T-cell (primary cell): ENCODE measurements around the gene VMP1. TPM values are rescaled to one million over a fixed set of nuclear protein-coding genes. Genes with fewer than 3 reads are reported as not detected.
A peak's percentile ranks its signal among the peaks of the same experiment; 100 is the strongest.
"Not testable (repeated sequence)": the region's sequence is repeated elsewhere in the genome, so short reads cannot be mapped to it uniquely, and the experiment has no call there.

Experiments used
- ATAC-seq, 4 experiments: fragments of 200-7000 bp in 3 of 4; fragments of 150-1000 bp in 1 of 4; cut with Tn5 transposase; replicated peaks in 1 of 4; 1 replicate in 3 of 4; 2 replicates in 1 of 4; pipeline ENCODE4 v1.10.0; 2021; ENCODE audit warnings: moderate library complexity in 3 of 4, mild to moderate bottlenecking in 2 of 4, moderate number of reproducible peaks in 1 of 4
- CTCF ChIA-PET, 2 donors: fragments of 300-600 bp; sonication (Branson Sonifier 250); formaldehyde crosslinking; loops; one replicate each; lab custom pipeline; 2022; ENCODE audit warnings: antibody characterized with exemption in 2 of 2; lab: Charles Lee
- POLR2A ChIA-PET, 2 donors: fragments of 300-600 bp; sonication (Branson Sonifier 250); formaldehyde crosslinking; loops; one replicate each; lab custom pipeline; 2022; ENCODE audit warnings: antibody characterized with exemption in 2 of 2; lab: Charles Lee
- DNase-seq, 35 experiments: peaks; one replicate each; pipeline versions ENCODE4 v3.0.0 to v3.0.0-alpha.2; 2013 to 2023
- H3K27ac ChIP-seq: one replicate; pipeline ENCODE4 v1.5.1; 2013; ENCODE audit warnings: low read length
- H3K27me3 ChIP-seq, 2 experiments: replicated peaks in 1 of 2; 1 replicate in 1 of 2; 2 replicates in 1 of 2; pipeline versions ENCODE4 v1.6.1 to v1.7.0; 2013; ENCODE audit warnings: low read length in 1 of 2, mixed read lengths in 1 of 2; ENCODE audit not compliant: control insufficient read depth in 2 of 2, insufficient read depth in 2 of 2; ENCODE audit errors: extremely low read depth in 1 of 2
- H3K36me3 ChIP-seq, 2 donors: 1 replicate in 1 of 2; 2 replicates in 1 of 2; pipeline versions ENCODE4 v1.6.1 to v1.7.0; 2013; ENCODE audit warnings: low read length in 1 of 2; ENCODE audit not compliant: control insufficient read depth in 2 of 2, insufficient read depth in 1 of 2; ENCODE audit errors: extremely low read depth in 1 of 2
- H3K4me1 ChIP-seq, 2 experiments: 1 replicate in 1 of 2; 2 replicates in 1 of 2; pipeline versions ENCODE4 v1.6.1 to v1.7.0; 2013; ENCODE audit warnings: low read length in 2 of 2, mixed read lengths in 1 of 2; ENCODE audit not compliant: insufficient read depth in 2 of 2, control insufficient read depth in 1 of 2; ENCODE audit errors: extremely low read depth in 1 of 2
- H3K4me3 ChIP-seq, 2 donors: 1 replicate in 1 of 2; 2 replicates in 1 of 2; pipeline versions ENCODE4 v1.5.1 to v1.7.0; 2013; ENCODE audit warnings: mild to moderate bottlenecking in 2 of 2, low read length in 1 of 2, moderate library complexity in 1 of 2; ENCODE audit not compliant: control insufficient read depth in 1 of 2; ENCODE audit errors: extremely low read depth in 1 of 2
- H3K9me3 ChIP-seq: 2 replicates; pipeline ENCODE4 v1.7.0; 2013
- H3K27ac Mint-ChIP-seq, 2 donors: one replicate each; pipeline ENCODE4 v1.8.0; 2020 to 2021; ENCODE audit warnings: mild to moderate bottlenecking in 2 of 2, mixed read lengths in 2 of 2
- H3K27me3 Mint-ChIP-seq, 2 donors: one replicate each; pipeline ENCODE4 v1.8.0; 2021 to 2022; ENCODE audit warnings: mixed read lengths in 2 of 2
- H3K36me3 Mint-ChIP-seq: one replicate; pipeline ENCODE4 v1.8.0; 2021; ENCODE audit warnings: mixed read lengths
- H3K4me1 Mint-ChIP-seq, 3 donors: one replicate each; pipeline ENCODE4 v1.8.0; 2020 to 2022; ENCODE audit warnings: mixed read lengths in 3 of 3, mild to moderate bottlenecking in 1 of 3
- H3K4me3 Mint-ChIP-seq, 3 donors: one replicate each; pipeline ENCODE4 v1.8.0; 2020 to 2022; ENCODE audit warnings: mild to moderate bottlenecking in 3 of 3, mixed read lengths in 3 of 3, moderate library complexity in 3 of 3
- H3K9me3 Mint-ChIP-seq, 3 donors: one replicate each; pipeline ENCODE4 v1.8.0; 2020 to 2022; ENCODE audit warnings: mixed read lengths in 3 of 3
- WGBS: methylation state at CpG from one replicate; pipeline ENCODE4 v1.1.5; 2013; ENCODE audit warnings: missing lambda C conversion rate; ENCODE audit not compliant: insufficient coverage; 5-methylcytosine and 5-hydroxymethylcytosine counted together
- total RNA-seq, 35 experiments: library from RNA in 6 of 35; stranded (reverse) in 6 of 35; fragments of 120-200 nt in 1 of 35; gene quantifications; one replicate each; pipeline versions ENCODE4 v1.2.1 to v1.2.4 and lab custom pipeline; 2013 to 2026

VMP1 gene
- total RNA-seq, 5 donors from 2014 or later (not counting 1 experiment from before 2014, with no cell fraction given): 93.7 to 104 (median 97.6) TPM

DNA sequence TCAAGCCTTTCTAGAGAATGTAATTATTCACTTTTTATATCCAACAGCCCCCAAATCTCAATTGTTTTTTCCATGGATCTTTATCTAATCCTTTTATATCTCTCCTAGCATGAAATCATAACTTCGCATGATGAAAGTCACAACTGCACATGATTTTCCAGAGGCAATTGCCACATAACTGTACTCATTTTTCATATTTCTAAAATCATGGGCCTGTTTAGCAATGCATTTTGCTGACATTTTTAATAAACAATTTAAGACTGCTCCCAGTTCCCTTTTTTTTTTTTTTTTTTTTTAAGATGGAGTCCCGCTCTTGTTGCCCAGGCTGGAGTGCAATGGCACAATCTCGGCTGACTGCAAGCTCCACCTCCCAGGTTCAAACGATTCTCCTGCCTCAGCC lies 83.5 kb downstream of the VMP1 start:
- DNase-seq: no peak
- H3K27ac ChIP-seq: no peak overlapping the region

GRCh38 chr17:59791603-59792457 lies 84.4 kb downstream of the VMP1 start:
- no peaks in the 10 kb centered on the region for H3K9me3 ChIP-seq
- no peak overlapping the region for H3K27ac ChIP-seq
- Mint-ChIP-seq H3K36me3 (peaks cover 16% of the 10 kb centered on the region), H3K27ac (peak overlapping the region in 1 of 2 donors; percentile 57), H3K4me3 (no peak overlapping the region), H3K4me1 (peaks cover 14 to 28% (median 25%) of the 10 kb centered on the region in 3 donors), H3K27me3 (no peaks in the 10 kb centered on the region), H3K9me3 (no peaks in the 10 kb centered on the region)
- no peak for ATAC-seq
- 80% methylated on average over 1 of the region's 7 CpGs for WGBS
- H3K27me3 ChIP-seq: no peaks in the 10 kb centered on the region
- peaks cover 7 to 18% of the 10 kb centered on the region in 2 experiments for H3K4me1 ChIP-seq
- no peak overlapping the region for H3K4me3 ChIP-seq
- no peak for DNase-seq
- H3K36me3 ChIP-seq: peaks cover 0 to 4% of the 10 kb centered on the region in 2 donors
- POLR2A ChIA-PET: no interaction called here
- CTCF ChIA-PET: interaction anchor here (0.5 to 1.2 kb wide), 3 partner anchors 38 to 76 kb away, joined by 4 to 5 read pairs (median 5); no protein-coding TSS in a partner anchor

More for the DNA sequence above, 83.5 kb downstream of the VMP1 start:
- Histone ChIP-seq H3K27me3 (no peaks in the 10 kb centered on the region), H3K36me3 (peaks cover 0 to 4% of the 10 kb centered on the region in 2 donors), H3K4me1 (peaks cover 11 to 18% of the 10 kb centered on the region in 2 experiments), H3K4me3 (no peak overlapping the region), H3K9me3 (no peaks in the 10 kb centered on the region)
- peak overlapping the region; percentile 51 to 66 for H3K27ac Mint-ChIP-seq
- WGBS: 88% methylated on average over 1 of the region's 4 CpGs
- POLR2A ChIA-PET: interaction anchor here (0.5 to 0.7 kb wide), 2 partner anchors 27 to 71 kb away, joined by 3 to 14 read pairs; no protein-coding TSS in a partner anchor
- no peaks in the 10 kb centered on the region for H3K27me3 Mint-ChIP-seq
- H3K36me3 Mint-ChIP-seq: peaks cover 12% of the 10 kb centered on the region
- no peak overlapping the region for H3K4me3 Mint-ChIP-seq
- no peaks in the 10 kb centered on the region for H3K9me3 Mint-ChIP-seq
- H3K4me1 Mint-ChIP-seq: peaks cover 21 to 34% (median 33%) of the 10 kb centered on the region in 3 donors
- ATAC-seq: no peak
- CTCF ChIA-PET: interaction anchor here (0.6 to 1.2 kb wide), 3 partner anchors 37 to 64 kb away, joined by 3 to 5 read pairs (median 5); no protein-coding TSS in a partner anchor

- peaks cover 2 to 15% of the 10 kb centered on the region in 2 experiments for H3K4me1 ChIP-seq
- H3K36me3 ChIP-seq, CTCF ChIA-PET, H3K9me3 ChIP-seq, H3K4me3 ChIP-seq, H3K27me3 ChIP-seq, DNase-seq, H3K4me3 Mint-ChIP-seq, POLR2A ChIA-PET, H3K9me3 Mint-ChIP-seq, H3K27ac ChIP-seq, ATAC-seq, H3K27me3 Mint-ChIP-seq: not testable (repeated sequence)
- 100% methylated on average over 3 of the region's 10 CpGs for WGBS
- peaks cover 7 to 22% (median 19%) of the 10 kb centered on the region in 3 donors for H3K4me1 Mint-ChIP-seq
- peaks cover 16% of the 10 kb centered on the region for H3K36me3 Mint-ChIP-seq
- H3K27ac Mint-ChIP-seq: peak overlapping the region in 1 of 2 donors; percentile 55
Observed at GRCh38 chr17:59792458-59792823, 85.0 kb downstream of the VMP1 start.

- Histone ChIP-seq H3K36me3 (peaks cover 0 to 4% of the 10 kb centered on the region in 2 donors), H3K4me1 (peaks cover 0 to 12% of the 10 kb centered on the region in 2 experiments), H3K27me3 (no peaks in the 10 kb centered on the region), H3K9me3 (no peaks in the 10 kb centered on the region), H3K27ac (no peak overlapping the region), H3K4me3 (no peak overlapping the region)
- H3K4me3 Mint-ChIP-seq: no peak overlapping the region
- no peak for ATAC-seq
- no CpG with 5 or more reads among the region's 6 CpGs for WGBS
- ChIA-PET POLR2A (interaction anchor here in 1 of 2 donors (0.5 kb wide), 1 partner anchor 42 kb away, joined by 4 read pairs; no protein-coding TSS in a partner anchor), CTCF (interaction anchor here in 1 of 2 donors (0.7 kb wide), 1 partner anchor 104 kb away, joined by 3 read pairs; no protein-coding TSS in a partner anchor)
- H3K4me1 Mint-ChIP-seq: peaks cover 7 to 23% (median 18%) of the 10 kb centered on the region in 3 donors
- no peaks in the 10 kb centered on the region for H3K9me3 Mint-ChIP-seq
- H3K27me3 Mint-ChIP-seq: no peaks in the 10 kb centered on the region
- H3K27ac Mint-ChIP-seq: no peak overlapping the region
- H3K36me3 Mint-ChIP-seq: peaks cover 16% of the 10 kb centered on the region
- DNase-seq: no peak
Observed at GRCh38 chr17:59793205-59793604, 85.8 kb downstream of the VMP1 start.

DNA sequence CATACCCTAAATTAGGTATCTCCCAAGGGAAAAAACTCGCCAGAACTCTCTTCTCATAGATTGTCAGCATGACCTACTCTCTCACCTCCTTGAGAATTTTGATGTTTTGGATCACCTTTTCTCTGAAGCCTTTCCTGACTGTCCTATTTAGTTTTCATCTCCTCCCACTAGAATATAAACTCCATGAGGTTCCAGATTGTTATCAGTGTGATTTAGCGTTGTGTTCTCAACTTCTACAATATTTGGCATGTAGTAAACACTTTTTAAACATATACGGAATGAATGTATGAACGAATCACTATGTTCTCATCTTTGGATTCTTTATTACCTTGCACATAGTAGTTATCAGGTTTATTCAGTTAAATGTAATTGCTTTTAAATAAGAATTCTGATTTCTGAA lies 88.7 kb downstream of the VMP1 start:
- 100% methylated on average over 1 of the region's 4 CpGs for WGBS
- H3K27me3 Mint-ChIP-seq: no peaks in the 10 kb centered on the region
- ChIA-PET CTCF (no interaction called here), POLR2A (no interaction called here)
- DNase-seq: no peak
- peaks cover 0 to 16% (median 10%) of the 10 kb centered on the region in 3 donors for H3K4me1 Mint-ChIP-seq
- Histone ChIP-seq H3K27ac (no peak overlapping the region), H3K36me3 (no peaks in the 10 kb centered on the region), H3K4me1 (peaks cover 0 to 3% of the 10 kb centered on the region in 2 experiments), H3K4me3 (no peak overlapping the region), H3K9me3 (no peaks in the 10 kb centered on the region), H3K27me3 (no peaks in the 10 kb centered on the region)
- no peak overlapping the region for H3K4me3 Mint-ChIP-seq
- peaks cover 13% of the 10 kb centered on the region for H3K36me3 Mint-ChIP-seq
- no peaks in the 10 kb centered on the region for H3K9me3 Mint-ChIP-seq
- ATAC-seq: no peak
- H3K27ac Mint-ChIP-seq: no peak overlapping the region

GRCh38 chr17:59796785-59797205 lies 89.3 kb downstream of the VMP1 start:
- CTCF ChIA-PET: interaction anchor here in 1 of 2 donors (0.6 kb wide), 1 partner anchor 10 kb away, joined by 3 read pairs; no protein-coding TSS in a partner anchor
- no peak overlapping the region for H3K27ac ChIP-seq
- Mint-ChIP-seq H3K36me3 (peaks cover 10% of the 10 kb centered on the region), H3K27me3 (no peaks in the 10 kb centered on the region), H3K9me3 (no peaks in the 10 kb centered on the region), H3K27ac (no peak overlapping the region), H3K4me1 (peaks cover 0 to 15% (median 8%) of the 10 kb centered on the region in 3 donors), H3K4me3 (no peak overlapping the region)
- no peaks in the 10 kb centered on the region for H3K27me3 ChIP-seq
- H3K4me1 ChIP-seq: peaks cover 0 to 3% of the 10 kb centered on the region in 2 experiments
- ATAC-seq (no peak), DNase-seq (no peak)
- no CpG with 5 or more reads among the region's 2 CpGs for WGBS
- H3K9me3 ChIP-seq: no peaks in the 10 kb centered on the region
- no peaks in the 10 kb centered on the region for H3K36me3 ChIP-seq
- POLR2A ChIA-PET: no interaction called here
- no peak overlapping the region for H3K4me3 ChIP-seq
